Endothelial cell of umbilical vein (primary cell): Measurements from ENCODE around the gene PTOV1. TPM values are rescaled to one million over a fixed set of nuclear protein-coding genes. Genes with fewer than 3 reads are reported as not detected.
A peak's percentile ranks its signal among the peaks of the same experiment; 100 is the strongest.

Experiments used
- BruUV-seq: library from RNA; stranded (reverse); fragments of 400-500 nt; replicated peaks from 2 replicates; lab custom pipeline; 2021; lab: Mats Ljungman, UMichigan
- CTCF ChIA-PET: fragments of 300-600, 350-600 bp; sonication (Branson Sonifier 250); formaldehyde crosslinking; loops from one replicate; lab custom pipeline; 2021; ENCODE audit warnings: antibody characterized with exemption, inconsistent platforms; lab: Charles Lee
- POLR2A ChIA-PET: fragments of 300-600, 350-600 bp; sonication (Branson Sonifier 250); formaldehyde crosslinking; loops from one replicate; lab custom pipeline; 2021; ENCODE audit warnings: antibody characterized with exemption, inconsistent platforms; lab: Charles Lee
- DNase-seq: peaks from one replicate; pipeline ENCODE4 v3.0.0-alpha.2; 2011; ENCODE audit warnings: low read depth, low spot score
- FAIRE-seq: peaks from 2 replicates; lab custom pipeline; 2011; peaks lifted over from hg19 to GRCh38; lab: Jason Lieb, UNC
- H2AFZ ChIP-seq: 2 replicates; pipeline ENCODE4 v1.6.0; 2012; ENCODE audit warnings: low read depth, low read length, control low read depth, inconsistent platforms
- H3K27ac ChIP-seq: 2 replicates; pipeline ENCODE4 v1.5.1; 2011; ENCODE audit warnings: low read depth, mild to moderate bottlenecking, control low read depth, low read length, moderate library complexity; ENCODE audit not compliant: insufficient read depth
- H3K27me3 ChIP-seq, 2 experiments: 2 replicates each; pipeline versions ENCODE4 v1.6.0 to v1.6.1; 2011; ENCODE audit warnings: low read length in 2 of 2, mixed read lengths in 1 of 2; ENCODE audit not compliant: control insufficient read depth in 2 of 2, insufficient read depth in 2 of 2
- H3K36me3 ChIP-seq, 2 experiments: 2 replicates in 1 of 2; 3 replicates in 1 of 2; pipeline ENCODE4 v1.5.1; 2011; ENCODE audit warnings: low read length in 2 of 2, mild to moderate bottlenecking in 1 of 2, moderate library complexity in 1 of 2; ENCODE audit not compliant: control insufficient read depth in 2 of 2, insufficient read depth in 2 of 2; ENCODE audit errors: extremely low read depth in 1 of 2
- H3K4me1 ChIP-seq: 3 replicates; pipeline ENCODE4 v1.5.1; 2011; ENCODE audit warnings: mild to moderate bottlenecking, low read length; ENCODE audit not compliant: control insufficient read depth, insufficient read depth; ENCODE audit errors: extremely low read depth
- H3K4me2 ChIP-seq: 2 replicates; pipeline ENCODE4 v1.6.1; 2011; ENCODE audit warnings: low read length, control low read depth, mixed read lengths; ENCODE audit not compliant: insufficient read depth
- H3K4me3 ChIP-seq, 3 experiments: fragments of 200-600 bp in 1 of 3; sonication (generic), shearing (Covaris generic) in 1 of 3; replicated peaks in 1 of 3; 2 replicates each; pipeline ENCODE4 v1.5.1; 2011 to 2016; ENCODE audit warnings: control low read depth in 3 of 3, low read length in 3 of 3, mild to moderate bottlenecking in 2 of 3, inconsistent platforms in 1 of 3, low read depth in 1 of 3, moderate library complexity in 1 of 3; ENCODE audit not compliant: insufficient read depth in 1 of 3
- H3K79me2 ChIP-seq: 2 replicates; pipeline ENCODE4 v1.6.0; 2012; ENCODE audit warnings: low read length, inconsistent platforms; ENCODE audit not compliant: control insufficient read depth, insufficient read depth
- H3K9ac ChIP-seq: replicated peaks from 2 replicates; pipeline ENCODE3; 2011; ENCODE audit warnings: low read length, control low read depth; ENCODE audit not compliant: insufficient read depth; ENCODE audit errors: extremely low read depth
- H3K9me1 ChIP-seq: replicated peaks from 3 replicates; pipeline ENCODE4 v1.6.0; 2011; ENCODE audit warnings: mild to moderate bottlenecking, low read length; ENCODE audit not compliant: control insufficient read depth, insufficient read depth; ENCODE audit errors: extremely low read depth
- H3K9me3 ChIP-seq: replicated peaks from 2 replicates; pipeline ENCODE4 v1.5.1; 2012; ENCODE audit warnings: low read length, inconsistent platforms; ENCODE audit not compliant: control insufficient read depth, insufficient read depth
- H4K20me1 ChIP-seq: replicated peaks from 2 replicates; pipeline ENCODE3; 2011; ENCODE audit warnings: mild to moderate bottlenecking, low read length; ENCODE audit not compliant: control insufficient read depth, insufficient read depth; ENCODE audit errors: extremely low read depth
- FOS ChIP-seq: IDR thresholded peaks from 2 replicates; pipeline ENCODE4 v1.6.1; 2011; ENCODE audit warnings: mild to moderate bottlenecking, low read length, moderate library complexity, borderline replicate concordance; ENCODE audit not compliant: insufficient read depth
- GATA2 ChIP-seq: IDR thresholded peaks from 2 replicates; pipeline ENCODE4 v1.7.0; 2011; ENCODE audit warnings: low read depth, mild to moderate bottlenecking, moderate library complexity, mixed read lengths, low read length; ENCODE audit not compliant: insufficient read length, insufficient read depth
- JUN ChIP-seq: IDR thresholded peaks from 2 replicates; pipeline ENCODE4 v1.6.1; 2011; ENCODE audit warnings: borderline replicate concordance, low read depth; ENCODE audit not compliant: insufficient read length, insufficient read depth
- MAX ChIP-seq: IDR thresholded peaks from 2 replicates; pipeline ENCODE4 v1.6.1; 2011; ENCODE audit not compliant: insufficient read depth, insufficient read length
- MYC ChIP-seq: IDR thresholded peaks from one replicate; pipeline ENCODE4 v1.6.1; 2011; ENCODE audit warnings: mild to moderate bottlenecking, low read depth, low read length
- POLR2A ChIP-seq: IDR thresholded peaks from 2 replicates; pipeline ENCODE4 v1.6.1; 2012; ENCODE audit warnings: low read depth, mild to moderate bottlenecking, control low read depth, low read length
- POLR2AphosphoS5 ChIP-seq: IDR thresholded peaks from 2 replicates; pipeline ENCODE4 v1.6.1; 2012; ENCODE audit warnings: low read depth, mild to moderate bottlenecking, control low read depth, low read length, moderate library complexity; ENCODE audit not compliant: insufficient read depth
- dilution Hi-C: fragments of 300-500 bp; cut with MboI; formaldehyde crosslinking; loops from one replicate; pipeline ENCODE4 v1.15.0; 2019; ENCODE audit warnings: low sequenced_read_pairs; ENCODE audit not compliant: extremely low pct_ligation_motif_present
- intact Hi-C: fragments of 100-400 bp; cut with micrococcal nuclease; formaldehyde crosslinking; loops from one replicate; pipeline ENCODE4 v1.10.0; 2022
- polyA plus RNA-seq, 4 experiments: library from polyadenylated mRNA; depleted of rRNA in 3 of 4; stranded (reverse) in 3 of 4; unstranded in 1 of 4; fragments of >200 nt; gene quantifications; 2 replicates each; pipeline versions ENCODE4 v1.2.1 to v1.2.3, GENCODE V29; 2011 to 2012; ENCODE audit warnings: missing spikeins in 1 of 4
- total RNA-seq: library from RNA; stranded (reverse); gene quantifications from 2 replicates; pipeline ENCODE4 v1.2.3, GENCODE V29; 2021
- TF ChIP-seq, protein P1 (sequence below), 2 donors: IDR thresholded peaks; 1 replicate in 1 of 2; 2 replicates in 1 of 2; pipeline ENCODE4 v1.5.1; 2011; ENCODE audit warnings: low read length in 2 of 2, mild to moderate bottlenecking in 2 of 2, moderate library complexity in 2 of 2, control low read depth in 1 of 2, inconsistent platforms in 1 of 2, low read depth in 1 of 2; ENCODE audit not compliant: insufficient read depth in 1 of 2; ENCODE audit errors: extremely low read depth in 1 of 2

The PTOV1 gene
- total and polyA plus RNA-seq, 2 donors (not counting 3 experiments of a cell fraction or from before 2014, with no cell fraction given), result 116 to 184 TPM

- BruUV-seq, result no TSS peak
- peaks cover 3 to 19% of the 10 kb centered on the region in 2 experiments for H3K36me3 ChIP-seq
- H3K9ac ChIP-seq, result peak overlapping the region; percentile 91
- no peaks in the 10 kb centered on the region for H3K27me3 ChIP-seq
- CTCF ChIA-PET, result interaction anchor here (1.6 kb wide), 1 partner anchor 9 kb away, joined by 4 read pairs; the partner anchor contains the start of gene PNKP
- DNase-seq (peak; percentile 99), FAIRE-seq (no peak)
- dilution Hi-C loops (no loop called here), intact Hi-C loops (loop anchor here (1.0 to 5.0 kb wide), 8 partner anchors 7 to 508 kb away; partner anchors contain the start of genes ALDH16A1, ATF5, FUZ and NUP62)
- TF ChIP-seq JUN (no peak), MYC (peak; percentile 56), POLR2A (peak; percentile 15), MAX (no peak), POLR2AphosphoS5 (peak; percentile 22), GATA2 (no peak), FOS (no peak)
- TF ChIP-seq, protein P1, sequence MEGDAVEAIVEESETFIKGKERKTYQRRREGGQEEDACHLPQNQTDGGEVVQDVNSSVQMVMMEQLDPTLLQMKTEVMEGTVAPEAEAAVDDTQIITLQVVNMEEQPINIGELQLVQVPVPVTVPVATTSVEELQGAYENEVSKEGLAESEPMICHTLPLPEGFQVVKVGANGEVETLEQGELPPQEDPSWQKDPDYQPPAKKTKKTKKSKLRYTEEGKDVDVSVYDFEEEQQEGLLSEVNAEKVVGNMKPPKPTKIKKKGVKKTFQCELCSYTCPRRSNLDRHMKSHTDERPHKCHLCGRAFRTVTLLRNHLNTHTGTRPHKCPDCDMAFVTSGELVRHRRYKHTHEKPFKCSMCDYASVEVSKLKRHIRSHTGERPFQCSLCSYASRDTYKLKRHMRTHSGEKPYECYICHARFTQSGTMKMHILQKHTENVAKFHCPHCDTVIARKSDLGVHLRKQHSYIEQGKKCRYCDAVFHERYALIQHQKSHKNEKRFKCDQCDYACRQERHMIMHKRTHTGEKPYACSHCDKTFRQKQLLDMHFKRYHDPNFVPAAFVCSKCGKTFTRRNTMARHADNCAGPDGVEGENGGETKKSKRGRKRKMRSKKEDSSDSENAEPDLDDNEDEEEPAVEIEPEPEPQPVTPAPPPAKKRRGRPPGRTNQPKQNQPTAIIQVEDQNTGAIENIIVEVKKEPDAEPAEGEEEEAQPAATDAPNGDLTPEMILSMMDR (IDR thresholded peaks at IDR 0.05; ENCODE audit: extremely low read depth in 1 of 2, insufficient read depth in 1 of 2, low read depth in 1 of 2, low read length in 2 of 2), result no peak
- no peaks in the 10 kb centered on the region for H3K9me1 ChIP-seq
- H2AFZ ChIP-seq, result peak overlapping the region; percentile 39
- no peaks in the 10 kb centered on the region for H3K9me3 ChIP-seq
- H4K20me1 ChIP-seq, result no peaks in the 10 kb centered on the region
- H3K4me3 ChIP-seq, result peak overlapping the region; percentile 38 to 81 (median 70)
- H3K4me2 ChIP-seq, result peak overlapping the region; percentile 81
- H3K4me1 ChIP-seq, result peaks cover 14% of the 10 kb centered on the region
- H3K27ac ChIP-seq, result peak overlapping the region; percentile 84
- POLR2A ChIA-PET, result interaction anchor here (0.7 to 0.9 kb wide), 4 partner anchors 7 to 53 kb away, joined by 3 to 6 read pairs (median 4); partner anchors contain the start of gene NUP62
- H3K79me2 ChIP-seq, result peaks cover 18% of the 10 kb centered on the region
Measured at GRCh38 chr19:49876422-49877019, 25.6 kb downstream of the PTOV1 start.
